A549 (cell line): ENCODE measurements around the gene GRIA1. TPM values are rescaled to one million over a fixed set of nuclear protein-coding genes. Genes with fewer than 3 reads are reported as not detected.

ENCODE experiments used
- ATAC-seq, 2 experiments: fragments of 200-7000 bp in 1 of 2; fragments of >200 bp in 1 of 2; cut with Nextera tagmentation in 1 of 2; cut with Tn5 transposase in 1 of 2; 3 replicates each; pipeline versions ENCODE4 v1.8.0 to v1.9.1; 2018 to 2020; ENCODE audit warnings: mild to moderate bottlenecking in 1 of 2, moderate library complexity in 1 of 2
- CTCF ChIA-PET: fragments of 300-600 bp; sonication (Branson Sonifier 250); formaldehyde crosslinking; extraction: SDS; loops from one replicate; lab custom pipeline; 2021; ENCODE audit warnings: antibody characterized with exemption, inconsistent platforms; lab: Yijun Ruan, JAX
- POLR2A ChIA-PET: fragments of 350-600 bp; formaldehyde crosslinking; extraction: SDS; loops from one replicate; lab custom pipeline; 2021; ENCODE audit warnings: antibody characterized with exemption, inconsistent platforms; lab: Yijun Ruan, JAX
- DNase-seq, 2 experiments: peaks; one replicate each; pipeline versions ENCODE4 v3.0.0 to v3.0.0-alpha.2; 2011 to 2016; ENCODE audit warnings: low read depth in 1 of 2, low spot score in 1 of 2
- FAIRE-seq: peaks from 2 replicates; lab custom pipeline; 2011; peaks lifted over from hg19 to GRCh38; lab: Jason Lieb, UNC
- H3K27ac ChIP-seq, 2 experiments: fragments of >200 bp; sonication (Bioruptor Twin); formaldehyde crosslinking; 3 replicates each; pipeline ENCODE4 v1.5.1; 2016 to 2017
- H3K4me1 ChIP-seq: fragments of >200 bp; sonication (Bioruptor Twin); formaldehyde crosslinking; 3 replicates; pipeline ENCODE4 v1.6.1; 2016
- H3K4me2 ChIP-seq: fragments of >200 bp; sonication (Bioruptor Twin); formaldehyde crosslinking; 3 replicates; pipeline ENCODE4 v1.6.1; 2016
- H3K4me3 ChIP-seq: fragments of >200 bp; sonication (Bioruptor Twin); formaldehyde crosslinking; 3 replicates; pipeline ENCODE4 v1.5.1; 2016
- H3K9me3 ChIP-seq: fragments of >200 bp; sonication (Bioruptor Twin); formaldehyde crosslinking; 3 replicates; pipeline ENCODE4 v1.6.1; 2016
- CBX2 ChIP-seq: fragments of 200-600 bp; sonication (generic); IDR thresholded peaks from 2 replicates; pipeline ENCODE4 v1.6.1; 2016; ENCODE audit warnings: low read depth, mild to moderate bottlenecking, borderline replicate concordance
- CEBPB ChIP-seq, 2 experiments: fragments of >200 bp in 1 of 2; sonication (Bioruptor Twin) in 1 of 2; formaldehyde crosslinking in 1 of 2; IDR thresholded peaks; 2 replicates each; pipeline ENCODE4 v1.6.1; 2012 to 2016
- ESRRA ChIP-seq: fragments of 150-350 bp; IDR thresholded peaks from 2 replicates; pipeline ENCODE4 v1.6.1; 2014; ENCODE audit warnings: mild to moderate bottlenecking, low read length, borderline replicate concordance
- FOXS1 ChIP-seq: fragments of 250-450 bp; sonication (Bioruptor Pico); IDR thresholded peaks from 2 replicates; pipeline ENCODE4 v1.5.0; 2020; ENCODE audit warnings: mild to moderate bottlenecking, moderate library complexity
- HDAC2 ChIP-seq: fragments of 200-600 bp; sonication (generic); IDR thresholded peaks from 2 replicates; pipeline ENCODE4 v1.6.1; 2016
- HOXB5 ChIP-seq: fragments of 250-450 bp; sonication (Bioruptor Pico); IDR thresholded peaks from 2 replicates; pipeline ENCODE4 v1.5.0; 2020; ENCODE audit warnings: mild to moderate bottlenecking, moderate library complexity
- JUN ChIP-seq, 2 experiments: fragments of >200 bp; sonication (Bioruptor Twin); formaldehyde crosslinking; IDR thresholded peaks; 2 replicates in 1 of 2; 3 replicates in 1 of 2; pipeline ENCODE4 v1.6.1; 2016 to 2017
- JUNB ChIP-seq: fragments of >200 bp; sonication (Bioruptor Twin); formaldehyde crosslinking; IDR thresholded peaks from 2 replicates; pipeline ENCODE4 v1.6.1; 2016
- MAFK ChIP-seq: fragments of 450-650 bp; IDR thresholded peaks from 2 replicates; pipeline ENCODE4 v1.6.1; 2014; ENCODE audit not compliant: partially characterized antibody
- NFE2L2 ChIP-seq: fragments of 150-350 bp; conservative IDR thresholded peaks from 2 replicates; pipeline ENCODE4 v1.6.1; 2014; ENCODE audit warnings: low read length
- NR3C1 ChIP-seq: fragments of >200 bp; sonication (Bioruptor Twin); formaldehyde crosslinking; IDR thresholded peaks from 3 replicates; pipeline ENCODE4 v1.6.1; 2017
- PHF8 ChIP-seq: fragments of 200-600 bp; sonication (generic); IDR thresholded peaks from 2 replicates; pipeline ENCODE4 v1.6.1; 2016; ENCODE audit warnings: low read depth, mild to moderate bottlenecking, antibody characterized with exemption, moderate library complexity, borderline replicate concordance
- RAD21 ChIP-seq, 2 experiments: fragments of >200 bp in 1 of 2; sonication (Bioruptor Twin) in 1 of 2; formaldehyde crosslinking in 1 of 2; IDR thresholded peaks in 1 of 2; conservative IDR thresholded peaks in 1 of 2; 2 replicates in 1 of 2; 3 replicates in 1 of 2; pipeline ENCODE4 v1.6.1; 2012 to 2018; ENCODE audit warnings: inconsistent platforms in 1 of 2
- RCOR1 ChIP-seq: fragments of 150-350 bp; IDR thresholded peaks from 2 replicates; pipeline ENCODE4 v1.6.1; 2014; ENCODE audit warnings: antibody characterized with exemption, low read length, low read depth
- RFX5 ChIP-seq: fragments of 450-650 bp; IDR thresholded peaks from 2 replicates; pipeline ENCODE4 v1.7.1; 2014; ENCODE audit warnings: antibody characterized with exemption, mild to moderate bottlenecking, moderate library complexity
- RNF2 ChIP-seq: fragments of 200-600 bp; sonication (generic); IDR thresholded peaks from 2 replicates; pipeline ENCODE4 v1.6.1; 2016; ENCODE audit warnings: low read depth, mild to moderate bottlenecking, antibody characterized with exemption, moderate library complexity, borderline replicate concordance
- TFCP2L1 ChIP-seq: fragments of 250-450 bp; sonication (Bioruptor Pico); IDR thresholded peaks from 2 replicates; pipeline ENCODE4 v1.5.0; 2021; ENCODE audit warnings: mild to moderate bottlenecking
- TP53 ChIP-seq: fragments of 250-450 bp; sonication (Bioruptor Pico); IDR thresholded peaks from 2 replicates; pipeline ENCODE4 v1.5.0; 2021; ENCODE audit warnings: mild to moderate bottlenecking, moderate library complexity
- ZNF302 ChIP-seq: fragments of 250-450 bp; sonication (Bioruptor Pico); IDR thresholded peaks from 2 replicates; pipeline ENCODE4 v1.9.0; 2021; ENCODE audit warnings: inconsistent platforms, mild to moderate bottlenecking, moderate library complexity
- WGBS: methylation state at CpG from one replicate; pipeline ENCODE4 v1.1.6; 2017; ENCODE audit errors: missing lambda C conversion rate; 5-methylcytosine and 5-hydroxymethylcytosine counted together
- polyA plus RNA-seq, 4 experiments: library from polyadenylated mRNA; depleted of rRNA in 3 of 4; stranded (reverse); fragments of >200 nt; fragmentation: RNase III in 1 of 4; extraction: RNeasy Plus Mini Kit Qiagen cat#74134 plus additional on column Dnase treatment in 1 of 4; gene quantifications; 2 replicates in 3 of 4; 3 replicates in 1 of 4; pipeline ENCODE4 v1.2.3, GENCODE V29; 2011 to 2017
- TF ChIP-seq, protein P1 (sequence below): fragments of 200-600 bp; sonication (generic); IDR thresholded peaks from 2 replicates; pipeline ENCODE4 v1.6.1; 2016; ENCODE audit warnings: antibody characterized with exemption, mild to moderate bottlenecking, moderate library complexity
- TF ChIP-seq, protein P2 (sequence below): fragments of 250-450 bp; sonication (Bioruptor Pico); IDR thresholded peaks from 2 replicates; pipeline ENCODE4 v1.5.0; 2020; ENCODE audit warnings: low read depth, mild to moderate bottlenecking, moderate library complexity
- TF ChIP-seq, protein P3 (sequence below): fragments of >200 bp; sonication (Bioruptor Twin); formaldehyde crosslinking; IDR thresholded peaks from 3 replicates; pipeline ENCODE4 v1.5.1; 2016
- TF ChIP-seq, protein P4 (sequence below): fragments of >200 bp; sonication (Bioruptor Twin); formaldehyde crosslinking; IDR thresholded peaks from 3 replicates; pipeline ENCODE4 v1.6.1; 2016

Gene GRIA1
- polyA plus RNA-seq, 2 of the 4 experiments (the other 2 are of a cell fraction): not detected

DNA sequence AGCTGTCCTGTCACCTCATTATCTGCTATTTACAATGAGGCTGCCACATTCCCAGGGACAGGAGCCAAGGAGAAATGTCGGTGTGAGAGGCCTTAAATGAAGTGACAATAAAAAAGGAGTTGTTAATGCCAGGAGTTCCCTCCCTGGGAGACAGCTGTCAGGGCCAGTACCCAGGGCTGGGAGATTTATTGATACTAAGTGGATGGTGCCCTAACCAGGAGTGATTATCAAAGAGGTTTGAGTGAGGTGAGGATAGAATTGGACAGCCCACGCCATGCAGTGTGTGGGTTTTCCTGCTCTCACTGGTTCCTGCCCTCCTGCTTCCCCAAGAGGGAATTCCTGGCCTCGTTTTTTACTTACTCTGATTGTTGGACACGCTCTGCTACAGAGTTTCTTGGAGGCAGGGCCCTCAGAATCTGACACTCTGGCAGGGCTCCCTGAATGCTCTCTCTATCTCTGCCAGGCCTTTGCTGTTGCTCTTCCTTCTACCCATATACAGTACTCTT lies 150.8 kb downstream of the GRIA1 start:
- Histone ChIP-seq H3K9me3 (no peaks in the 10 kb centered on the region), H3K4me1 (no peaks in the 10 kb centered on the region), H3K27ac (no peak overlapping the region), H3K4me3 (no peak overlapping the region), H3K4me2 (no peak overlapping the region)
- ATAC-seq: no peak
- POLR2A ChIA-PET: no interaction called here
- 12% methylated on average over 4 of the region's 4 CpGs for WGBS
- TF ChIP-seq FOXS1 (CRISPR knock-in tag) (no peak), RAD21 (conservative IDR thresholded peaks at IDR 0.05 in 1 of 2, IDR thresholded peaks at IDR 0.05 in 1 of 2) (no peak), CBX2 (no peak)
- no peak for FAIRE-seq
- CTCF ChIA-PET: interaction anchor here (0.6 kb wide), 1 partner anchor 29 kb away, joined by 3 read pairs; no protein-coding TSS in a partner anchor
- no peak for DNase-seq

DNA sequence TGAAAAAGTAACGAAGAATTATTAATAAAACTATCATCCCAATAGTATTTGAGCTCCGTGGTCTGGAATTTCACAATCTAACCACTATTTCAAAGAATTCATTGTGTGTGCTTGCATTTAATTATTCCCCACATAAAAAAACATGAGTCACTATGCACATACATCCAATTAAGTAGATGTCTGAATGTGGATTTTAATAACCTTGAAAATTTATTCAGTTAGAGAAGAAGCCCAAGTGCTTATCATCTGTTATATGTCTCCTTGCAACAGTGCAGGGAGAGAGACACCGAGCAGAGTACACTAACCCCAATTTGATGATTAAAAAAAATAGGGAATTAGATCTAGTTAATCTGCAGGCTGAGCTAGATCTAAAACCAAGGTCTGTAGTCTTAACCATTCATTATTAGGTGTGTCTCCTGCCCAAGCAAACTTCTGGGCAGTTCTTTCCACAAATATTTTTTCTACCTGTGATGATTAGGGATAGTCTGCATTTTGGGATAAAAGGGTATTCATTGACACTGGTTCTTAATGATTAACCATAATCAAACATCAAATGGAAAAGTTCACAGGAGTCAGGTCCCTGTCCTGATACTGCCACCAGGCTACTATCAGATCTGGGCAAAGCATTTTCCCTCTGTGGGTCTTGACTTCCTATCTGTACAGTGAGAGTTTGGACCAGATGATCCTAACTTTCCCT lies 164.2 kb downstream of the GRIA1 start:
- Histone ChIP-seq H3K4me3 (no peak overlapping the region), H3K27ac (no peak overlapping the region), H3K9me3 (no peaks in the 10 kb centered on the region), H3K4me1 (no peaks in the 10 kb centered on the region), H3K4me2 (no peak overlapping the region)
- ATAC-seq (no peak), FAIRE-seq (no peak), DNase-seq (no peak)
- CTCF ChIA-PET: no interaction called here
- WGBS: 0% methylated on average over 3 of the region's 3 CpGs
- POLR2A ChIA-PET: no interaction called here
- TF ChIP-seq TFCP2L1 (CRISPR knock-in tag) (no peak), CEBPB (IDR thresholded peaks at IDR 0.05) (no peak), TP53 (CRISPR knock-in tag) (no peak), RNF2 (no peak), JUN (IDR thresholded peaks at IDR 0.05) (no peak)
- TF ChIP-seq, protein P1, sequence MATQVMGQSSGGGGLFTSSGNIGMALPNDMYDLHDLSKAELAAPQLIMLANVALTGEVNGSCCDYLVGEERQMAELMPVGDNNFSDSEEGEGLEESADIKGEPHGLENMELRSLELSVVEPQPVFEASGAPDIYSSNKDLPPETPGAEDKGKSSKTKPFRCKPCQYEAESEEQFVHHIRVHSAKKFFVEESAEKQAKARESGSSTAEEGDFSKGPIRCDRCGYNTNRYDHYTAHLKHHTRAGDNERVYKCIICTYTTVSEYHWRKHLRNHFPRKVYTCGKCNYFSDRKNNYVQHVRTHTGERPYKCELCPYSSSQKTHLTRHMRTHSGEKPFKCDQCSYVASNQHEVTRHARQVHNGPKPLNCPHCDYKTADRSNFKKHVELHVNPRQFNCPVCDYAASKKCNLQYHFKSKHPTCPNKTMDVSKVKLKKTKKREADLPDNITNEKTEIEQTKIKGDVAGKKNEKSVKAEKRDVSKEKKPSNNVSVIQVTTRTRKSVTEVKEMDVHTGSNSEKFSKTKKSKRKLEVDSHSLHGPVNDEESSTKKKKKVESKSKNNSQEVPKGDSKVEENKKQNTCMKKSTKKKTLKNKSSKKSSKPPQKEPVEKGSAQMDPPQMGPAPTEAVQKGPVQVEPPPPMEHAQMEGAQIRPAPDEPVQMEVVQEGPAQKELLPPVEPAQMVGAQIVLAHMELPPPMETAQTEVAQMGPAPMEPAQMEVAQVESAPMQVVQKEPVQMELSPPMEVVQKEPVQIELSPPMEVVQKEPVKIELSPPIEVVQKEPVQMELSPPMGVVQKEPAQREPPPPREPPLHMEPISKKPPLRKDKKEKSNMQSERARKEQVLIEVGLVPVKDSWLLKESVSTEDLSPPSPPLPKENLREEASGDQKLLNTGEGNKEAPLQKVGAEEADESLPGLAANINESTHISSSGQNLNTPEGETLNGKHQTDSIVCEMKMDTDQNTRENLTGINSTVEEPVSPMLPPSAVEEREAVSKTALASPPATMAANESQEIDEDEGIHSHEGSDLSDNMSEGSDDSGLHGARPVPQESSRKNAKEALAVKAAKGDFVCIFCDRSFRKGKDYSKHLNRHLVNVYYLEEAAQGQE: no peak
- TF ChIP-seq, protein P2, sequence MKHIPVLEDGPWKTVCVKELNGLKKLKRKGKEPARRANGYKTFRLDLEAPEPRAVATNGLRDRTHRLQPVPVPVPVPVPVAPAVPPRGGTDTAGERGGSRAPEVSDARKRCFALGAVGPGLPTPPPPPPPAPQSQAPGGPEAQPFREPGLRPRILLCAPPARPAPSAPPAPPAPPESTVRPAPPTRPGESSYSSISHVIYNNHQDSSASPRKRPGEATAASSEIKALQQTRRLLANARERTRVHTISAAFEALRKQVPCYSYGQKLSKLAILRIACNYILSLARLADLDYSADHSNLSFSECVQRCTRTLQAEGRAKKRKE (CRISPR knock-in tag): no peak

DNA sequence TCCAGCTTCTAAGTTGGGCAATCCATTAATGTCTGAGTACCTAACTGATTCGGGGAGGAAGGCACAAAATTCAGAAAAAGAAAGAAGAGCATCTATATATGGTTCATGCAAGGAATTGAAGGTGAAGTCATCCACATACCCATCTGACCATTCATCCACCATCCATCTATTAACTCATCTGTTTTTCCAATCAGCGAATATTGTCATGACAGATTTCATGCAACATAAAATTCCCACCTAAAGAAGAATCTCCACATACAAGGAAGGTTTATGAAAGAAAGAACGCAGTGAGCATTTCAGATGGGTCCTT lies 164.7 kb downstream of the GRIA1 start:
- H3K27ac ChIP-seq: no peak overlapping the region
- no peak overlapping the region for H3K4me2 ChIP-seq
- ChIA-PET POLR2A (no interaction called here), CTCF (no interaction called here)
- 2% methylated on average over 3 of the region's 3 CpGs for WGBS
- ATAC-seq (no peak), FAIRE-seq (no peak), DNase-seq (no peak)
- no peaks in the 10 kb centered on the region for H3K4me1 ChIP-seq
- no peak for TF ChIP-seq ZNF302 (CRISPR knock-in tag)
- no peak for TF ChIP-seq JUN (IDR thresholded peaks at IDR 0.05)
- TF ChIP-seq RAD21 (conservative IDR thresholded peaks at IDR 0.05 in 1 of 2, IDR thresholded peaks at IDR 0.05 in 1 of 2): no peak
- TF ChIP-seq HOXB5 (CRISPR knock-in tag): no peak
- no peak for TF ChIP-seq HDAC2
- TF ChIP-seq, protein P3, sequence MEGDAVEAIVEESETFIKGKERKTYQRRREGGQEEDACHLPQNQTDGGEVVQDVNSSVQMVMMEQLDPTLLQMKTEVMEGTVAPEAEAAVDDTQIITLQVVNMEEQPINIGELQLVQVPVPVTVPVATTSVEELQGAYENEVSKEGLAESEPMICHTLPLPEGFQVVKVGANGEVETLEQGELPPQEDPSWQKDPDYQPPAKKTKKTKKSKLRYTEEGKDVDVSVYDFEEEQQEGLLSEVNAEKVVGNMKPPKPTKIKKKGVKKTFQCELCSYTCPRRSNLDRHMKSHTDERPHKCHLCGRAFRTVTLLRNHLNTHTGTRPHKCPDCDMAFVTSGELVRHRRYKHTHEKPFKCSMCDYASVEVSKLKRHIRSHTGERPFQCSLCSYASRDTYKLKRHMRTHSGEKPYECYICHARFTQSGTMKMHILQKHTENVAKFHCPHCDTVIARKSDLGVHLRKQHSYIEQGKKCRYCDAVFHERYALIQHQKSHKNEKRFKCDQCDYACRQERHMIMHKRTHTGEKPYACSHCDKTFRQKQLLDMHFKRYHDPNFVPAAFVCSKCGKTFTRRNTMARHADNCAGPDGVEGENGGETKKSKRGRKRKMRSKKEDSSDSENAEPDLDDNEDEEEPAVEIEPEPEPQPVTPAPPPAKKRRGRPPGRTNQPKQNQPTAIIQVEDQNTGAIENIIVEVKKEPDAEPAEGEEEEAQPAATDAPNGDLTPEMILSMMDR: no peak
- TF ChIP-seq, protein P4, sequence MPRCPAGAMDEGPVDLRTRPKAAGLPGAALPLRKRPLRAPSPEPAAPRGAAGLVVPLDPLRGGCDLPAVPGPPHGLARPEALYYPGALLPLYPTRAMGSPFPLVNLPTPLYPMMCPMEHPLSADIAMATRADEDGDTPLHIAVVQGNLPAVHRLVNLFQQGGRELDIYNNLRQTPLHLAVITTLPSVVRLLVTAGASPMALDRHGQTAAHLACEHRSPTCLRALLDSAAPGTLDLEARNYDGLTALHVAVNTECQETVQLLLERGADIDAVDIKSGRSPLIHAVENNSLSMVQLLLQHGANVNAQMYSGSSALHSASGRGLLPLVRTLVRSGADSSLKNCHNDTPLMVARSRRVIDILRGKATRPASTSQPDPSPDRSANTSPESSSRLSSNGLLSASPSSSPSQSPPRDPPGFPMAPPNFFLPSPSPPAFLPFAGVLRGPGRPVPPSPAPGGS: no peak
- no peak for TF ChIP-seq RFX5
- TF ChIP-seq ESRRA: no peak
- no peak for TF ChIP-seq PHF8
- no peak for TF ChIP-seq TFCP2L1 (CRISPR knock-in tag)
- TF ChIP-seq CBX2: no peak
- TF ChIP-seq JUNB: no peak
- TF ChIP-seq NFE2L2: no peak
- TF ChIP-seq MAFK: no peak
- TF ChIP-seq RCOR1: no peak
- TF ChIP-seq NR3C1: no peak
- no peak overlapping the region for H3K4me3 ChIP-seq
- H3K9me3 ChIP-seq: no peaks in the 10 kb centered on the region
